Breast epithelium (tissue), 4 donors: ENCODE measurements around the gene MRPL37. TPM values are rescaled to one million over a fixed set of nuclear protein-coding genes. Genes with fewer than 3 reads are reported as not detected.

ENCODE experiments used
- DNase-seq, 2 donors: peaks; one replicate each; pipeline ENCODE4 v3.0.0-alpha.2; 2019; ENCODE audit warnings: low spot score in 2 of 2
- H3K27ac ChIP-seq, 2 donors: fragments of 200-600 bp; sonication (generic) in 1 of 2; one replicate each; pipeline ENCODE4 v1.5.1; 2016 to 2019; ENCODE audit warnings: mild to moderate bottlenecking in 1 of 2
- H3K27me3 ChIP-seq, 2 donors: fragments of 200-600 bp; sonication (generic) in 1 of 2; one replicate each; pipeline versions ENCODE4 v1.5.1 to v1.6.0; 2017 to 2019; ENCODE audit warnings: control low read depth in 1 of 2, mild to moderate bottlenecking in 1 of 2
- H3K36me3 ChIP-seq: fragments of 200-600 bp; one replicate; pipeline ENCODE4 v1.5.1; 2019
- H3K4me1 ChIP-seq, 2 donors: fragments of 200-600 bp; sonication (generic); one replicate each; pipeline ENCODE4 v1.5.1; 2016 to 2019; ENCODE audit warnings: control low read depth in 1 of 2
- H3K4me3 ChIP-seq, 3 donors: fragments of 200-600 bp; sonication (generic); 1 replicate in 2 of 3; 2 replicates in 1 of 3; pipeline ENCODE4 v1.5.1; 2016 to 2019; ENCODE audit warnings: mild to moderate bottlenecking in 3 of 3, moderate library complexity in 2 of 3
- H3K9me3 ChIP-seq, 2 donors: fragments of 200-600 bp; sonication (generic) in 1 of 2; one replicate each; pipeline ENCODE4 v1.5.1; 2016 to 2019; ENCODE audit warnings: control low read depth in 1 of 2
- POLR2A ChIP-seq: fragments of 450-650 bp; IDR thresholded peaks from one replicate; pipeline ENCODE4 v1.6.1; 2016; ENCODE audit warnings: antibody characterized with exemption, mild to moderate bottlenecking, moderate library complexity
- POLR2AphosphoS5 ChIP-seq, 3 donors: sonication (generic); formaldehyde crosslinking; IDR thresholded peaks; one replicate each; pipeline ENCODE4 v1.6.1; 2017; ENCODE audit warnings: antibody characterized with exemption in 3 of 3
- intact Hi-C: fragments of 100-400 bp; cut with DNase I; formaldehyde crosslinking; loops from one replicate; pipeline ENCODE4 v1.15.1; 2023; ENCODE audit warnings: low total_unique reads
- total RNA-seq, 3 donors: library from RNA; depleted of rRNA; stranded (reverse); fragments of >200 nt; gene quantifications; one replicate each; pipeline ENCODE4 v1.1.0, GENCODE V29; 2016
- TF ChIP-seq, protein P1 (sequence below), 3 donors: fragments of 450-650 bp; IDR thresholded peaks; one replicate each; pipeline ENCODE4 v1.5.1; 2016 to 2017; ENCODE audit warnings: antibody characterized with exemption in 3 of 3, mild to moderate bottlenecking in 3 of 3, moderate library complexity in 3 of 3

Gene MRPL37
- total RNA-seq, 3 donors from 2014 or later: 44.6 to 70.7 (median 48.8) TPM

DNA sequence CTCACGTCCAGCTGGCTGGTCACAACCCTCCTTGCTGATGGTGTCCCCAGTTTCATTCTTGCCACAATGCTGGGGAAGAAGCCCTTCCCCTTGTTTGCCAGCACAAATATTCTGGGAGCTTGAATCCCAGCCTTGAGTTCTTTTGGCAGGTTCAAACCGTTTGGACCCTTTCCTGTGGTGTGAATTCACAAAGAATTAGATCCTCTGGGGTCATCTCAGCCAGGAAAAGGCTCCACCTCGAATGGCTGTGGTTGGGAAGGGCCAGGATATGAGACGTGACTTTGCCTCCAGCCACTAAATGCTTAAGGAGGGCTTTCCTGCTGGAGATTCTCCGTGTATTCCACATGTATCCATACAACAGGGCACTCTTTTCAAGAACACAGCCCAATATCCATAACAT, 66.9 kb downstream of the MRPL37 start:
- H3K36me3 ChIP-seq: no peaks in the 10 kb centered on the region
- H3K27ac ChIP-seq: no peak overlapping the region
- TF ChIP-seq, protein P1, sequence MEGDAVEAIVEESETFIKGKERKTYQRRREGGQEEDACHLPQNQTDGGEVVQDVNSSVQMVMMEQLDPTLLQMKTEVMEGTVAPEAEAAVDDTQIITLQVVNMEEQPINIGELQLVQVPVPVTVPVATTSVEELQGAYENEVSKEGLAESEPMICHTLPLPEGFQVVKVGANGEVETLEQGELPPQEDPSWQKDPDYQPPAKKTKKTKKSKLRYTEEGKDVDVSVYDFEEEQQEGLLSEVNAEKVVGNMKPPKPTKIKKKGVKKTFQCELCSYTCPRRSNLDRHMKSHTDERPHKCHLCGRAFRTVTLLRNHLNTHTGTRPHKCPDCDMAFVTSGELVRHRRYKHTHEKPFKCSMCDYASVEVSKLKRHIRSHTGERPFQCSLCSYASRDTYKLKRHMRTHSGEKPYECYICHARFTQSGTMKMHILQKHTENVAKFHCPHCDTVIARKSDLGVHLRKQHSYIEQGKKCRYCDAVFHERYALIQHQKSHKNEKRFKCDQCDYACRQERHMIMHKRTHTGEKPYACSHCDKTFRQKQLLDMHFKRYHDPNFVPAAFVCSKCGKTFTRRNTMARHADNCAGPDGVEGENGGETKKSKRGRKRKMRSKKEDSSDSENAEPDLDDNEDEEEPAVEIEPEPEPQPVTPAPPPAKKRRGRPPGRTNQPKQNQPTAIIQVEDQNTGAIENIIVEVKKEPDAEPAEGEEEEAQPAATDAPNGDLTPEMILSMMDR (IDR thresholded peaks at IDR 0.05): no peak
- TF ChIP-seq POLR2A (no peak), POLR2AphosphoS5 (IDR thresholded peaks at IDR 0.05) (no peak)
- no peaks in the 10 kb centered on the region for H3K4me1 ChIP-seq
- intact Hi-C loops: loop anchor here (10.0 kb wide), 1 partner anchor 138 kb away; the partner anchor contains the start of gene SSBP3
- H3K4me3 ChIP-seq: no peak overlapping the region
- no peak for DNase-seq
- no peaks in the 10 kb centered on the region for H3K9me3 ChIP-seq
- H3K27me3 ChIP-seq: no peaks in the 10 kb centered on the region

Other genes with a start within 250 kb of the MRPL37 start
- not detected for gene LDLRAD1, start 182.0 kb upstream of the MRPL37 start, total RNA-seq
- gene TMEM59, start 147.0 kb upstream of the MRPL37 start, total RNA-seq: 100 to 1,000 TPM; 348 to 498 (median 388) TPM
- gene TCEANC2, start 146.6 kb upstream of the MRPL37 start, total RNA-seq: 1 to 10 TPM; 4.3 to 6.1 (median 5.9) TPM
- 1 to 10 TPM in 1 of 3 donors, not detected in 2; 1.3 TPM for gene CDCP2, start 47.2 kb upstream of the MRPL37 start, total RNA-seq
- 1 to 10 TPM; 4.5 to 8.0 (median 7.5) TPM for gene CYB5RL, start 137 bp upstream of the MRPL37 start, total RNA-seq
- gene SSBP3, start 206.2 kb downstream of the MRPL37 start, total RNA-seq: 10 to 100 TPM; 21.3 to 28.0 (median 25.6) TPM